Karpas-422 (cell line): ENCODE data around the gene CHN2. TPM values are rescaled to one million over a fixed set of nuclear protein-coding genes. Genes with fewer than 3 reads are reported as not detected.

Experiments used
- DNase-seq: peaks from one replicate; pipeline ENCODE4 v3.0.0-alpha.2; 2015
- H2AFZ ChIP-seq: fragments of 200-600 bp; sonication (generic); 2 replicates; pipeline ENCODE4 v1.6.1; 2014; ENCODE audit warnings: antibody characterized with exemption, low read length, mixed read lengths
- H3K27ac ChIP-seq: fragments of 200-600 bp; sonication (generic); 2 replicates; pipeline ENCODE4 v1.5.1; 2014; ENCODE audit warnings: mild to moderate bottlenecking, low read length, moderate library complexity
- H3K27me3 ChIP-seq: fragments of 200-600 bp; sonication (generic); 2 replicates; pipeline ENCODE4 v1.6.1; 2014; ENCODE audit warnings: low read length, mixed read lengths
- H3K36me3 ChIP-seq: fragments of 200-600 bp; sonication (generic); 2 replicates; pipeline ENCODE4 v1.6.1; 2014; ENCODE audit warnings: low read length, mixed read lengths; ENCODE audit not compliant: insufficient read depth
- H3K4me1 ChIP-seq: fragments of 200-600 bp; sonication (generic); 2 replicates; pipeline ENCODE4 v1.6.1; 2014; ENCODE audit warnings: mild to moderate bottlenecking, low read length, mixed read lengths
- H3K4me2 ChIP-seq: fragments of 200-600 bp; sonication (generic); 2 replicates; pipeline ENCODE4 v1.6.1; 2014; ENCODE audit warnings: low read length, low read depth, mild to moderate bottlenecking; ENCODE audit not compliant: poor library complexity, severe bottlenecking
- H3K4me3 ChIP-seq: fragments of 200-600 bp; sonication (generic); 2 replicates; pipeline ENCODE4 v1.5.1; 2014; ENCODE audit warnings: mild to moderate bottlenecking, antibody characterized with exemption, low read length, mixed read lengths
- H3K79me2 ChIP-seq: fragments of 200-600 bp; sonication (generic); 2 replicates; pipeline ENCODE4 v1.6.1; 2014; ENCODE audit warnings: mild to moderate bottlenecking, low read length, mixed read lengths
- H3K9ac ChIP-seq: fragments of 200-600 bp; sonication (generic); 2 replicates; pipeline ENCODE4 v1.6.0; 2014; ENCODE audit warnings: low read length
- H3K9me2 ChIP-seq: fragments of 200-600 bp; sonication (generic), shearing (Covaris generic); replicated peaks from 2 replicates; pipeline ENCODE4 v1.6.0; 2014; ENCODE audit warnings: mild to moderate bottlenecking, low read length, moderate library complexity; ENCODE audit not compliant: insufficient read depth
- H3K9me3 ChIP-seq: fragments of 300-700, 200-600 bp; sonication (generic); 2 replicates; pipeline ENCODE4 v1.6.1; 2014; ENCODE audit warnings: low read length, mixed read lengths
- H4K20me1 ChIP-seq: fragments of 200-600 bp; sonication (generic); 2 replicates; pipeline ENCODE4 v1.6.1; 2014; ENCODE audit warnings: mild to moderate bottlenecking, antibody characterized with exemption, low read length, low read depth; ENCODE audit not compliant: insufficient read depth
- total RNA-seq: library from RNA; depleted of rRNA; stranded (reverse); fragments of >200 nt; shearing (Covaris generic); gene quantifications from 2 replicates; pipeline ENCODE4 v1.2.3, GENCODE V29; 2014; ENCODE audit warnings: low replicate concordance

The CHN2 gene
- total RNA-seq, 1 experiment from 2014 or later, result 9.1 TPM

- Histone ChIP-seq H3K36me3 (no peaks in the 10 kb centered on the region), H2AFZ (no peak overlapping the region), H3K9me2 (no peaks in the 10 kb centered on the region), H3K27me3 (peaks cover 3% of the 10 kb centered on the region; the same call in 1 of the 2 replicates), H3K79me2 (no peaks in the 10 kb centered on the region), H3K9me3 (no peaks in the 10 kb centered on the region), H3K9ac (no peak overlapping the region), H3K4me3 (no peak overlapping the region), H3K27ac (no peak overlapping the region), H3K4me2 (no peak overlapping the region), H3K4me1 (no peaks in the 10 kb centered on the region), H4K20me1 (no peaks in the 10 kb centered on the region)
- DNase-seq, result no peak
These were observed 291.0 kb downstream of the CHN2 start for GRCh38 chr7:29485339-29486190.

GRCh38 chr7:29486191-29486700 lies 291.7 kb downstream of the CHN2 start:
- Histone ChIP-seq H3K4me3 (no peak overlapping the region), H3K79me2 (no peaks in the 10 kb centered on the region), H4K20me1 (no peaks in the 10 kb centered on the region), H3K9me3 (no peaks in the 10 kb centered on the region), H3K9me2 (no peaks in the 10 kb centered on the region), H3K36me3 (no peaks in the 10 kb centered on the region), H3K27ac (no peak overlapping the region), H3K27me3 (peaks cover 3% of the 10 kb centered on the region; the same call in 1 of the 2 replicates), H3K9ac (no peak overlapping the region), H3K4me2 (no peak overlapping the region), H3K4me1 (no peaks in the 10 kb centered on the region), H2AFZ (no peak overlapping the region)
- DNase-seq, result no peak

- no peak for DNase-seq
- H3K27me3 ChIP-seq, result no peaks in the 10 kb centered on the region
- H2AFZ ChIP-seq, result no peak overlapping the region
- H3K9ac ChIP-seq, result no peak overlapping the region
- no peak overlapping the region for H3K4me2 ChIP-seq
- H3K9me3 ChIP-seq, result no peaks in the 10 kb centered on the region
- H3K9me2 ChIP-seq, result no peaks in the 10 kb centered on the region
- no peaks in the 10 kb centered on the region for H3K79me2 ChIP-seq
- H4K20me1 ChIP-seq, result no peaks in the 10 kb centered on the region
- no peaks in the 10 kb centered on the region for H3K4me1 ChIP-seq
- no peak overlapping the region for H3K4me3 ChIP-seq
- H3K36me3 ChIP-seq, result no peaks in the 10 kb centered on the region
- H3K27ac ChIP-seq, result no peak overlapping the region
These were observed 292.8 kb downstream of the CHN2 start for GRCh38 chr7:29487424-29487823.

- no peaks in the 10 kb centered on the region for H3K27me3 ChIP-seq
- H3K9me3 ChIP-seq, result no peaks in the 10 kb centered on the region
- no peak overlapping the region for H3K4me2 ChIP-seq
- H4K20me1 ChIP-seq, result no peaks in the 10 kb centered on the region
- H3K9ac ChIP-seq, result no peak overlapping the region
- H3K27ac ChIP-seq, result no peak overlapping the region
- H2AFZ ChIP-seq, result no peak overlapping the region
- H3K9me2 ChIP-seq, result no peaks in the 10 kb centered on the region
- H3K79me2 ChIP-seq, result no peaks in the 10 kb centered on the region
- H3K36me3 ChIP-seq, result no peaks in the 10 kb centered on the region
- H3K4me3 ChIP-seq, result no peak overlapping the region
- H3K4me1 ChIP-seq, result no peaks in the 10 kb centered on the region
- no peak for DNase-seq
These were observed 293.8 kb downstream of the CHN2 start for GRCh38 chr7:29488203-29488970.

GRCh38 chr7:29488977-29489376 lies 294.4 kb downstream of the CHN2 start:
- H3K4me2 ChIP-seq, result no peak overlapping the region
- H3K4me3 ChIP-seq, result no peak overlapping the region
- H3K27ac ChIP-seq, result no peak overlapping the region
- H3K9ac ChIP-seq, result no peak overlapping the region
- H3K79me2 ChIP-seq, result no peaks in the 10 kb centered on the region
- H4K20me1 ChIP-seq, result no peaks in the 10 kb centered on the region
- no peak overlapping the region for H2AFZ ChIP-seq
- H3K27me3 ChIP-seq, result no peaks in the 10 kb centered on the region
- no peaks in the 10 kb centered on the region for H3K36me3 ChIP-seq
- no peak for DNase-seq
- no peaks in the 10 kb centered on the region for H3K9me3 ChIP-seq
- no peaks in the 10 kb centered on the region for H3K4me1 ChIP-seq
- H3K9me2 ChIP-seq, result no peaks in the 10 kb centered on the region

DNA sequence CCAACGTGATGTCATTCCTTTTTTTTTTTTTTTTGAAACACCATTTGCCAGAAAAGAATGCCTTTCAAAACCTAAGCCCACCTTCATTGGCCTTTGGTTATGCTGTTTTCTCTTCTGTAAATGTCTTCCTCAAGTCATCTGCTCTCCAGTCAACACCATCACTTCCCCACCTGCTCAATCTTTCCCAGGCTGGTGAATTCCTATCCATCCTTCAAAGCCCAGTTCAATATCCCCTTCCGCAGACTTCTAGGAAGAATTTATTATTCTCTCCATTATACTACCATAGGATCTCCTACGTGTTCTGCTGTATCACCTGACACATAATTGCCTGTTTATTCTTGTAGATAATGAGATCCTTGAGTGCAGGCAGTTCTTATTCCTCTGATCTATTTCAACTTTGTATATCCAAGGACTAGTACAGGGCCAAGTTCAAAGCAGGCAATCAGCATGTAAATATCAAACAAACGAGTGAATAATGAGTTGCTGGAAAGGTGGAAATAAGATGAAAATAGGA lies 295.6 kb downstream of the CHN2 start:
- H4K20me1 ChIP-seq, result no peaks in the 10 kb centered on the region
- DNase-seq, result no peak
- no peak overlapping the region for H3K9ac ChIP-seq
- no peak overlapping the region for H3K4me2 ChIP-seq
- no peaks in the 10 kb centered on the region for H3K36me3 ChIP-seq
- no peak overlapping the region for H3K27ac ChIP-seq
- H3K4me3 ChIP-seq, result no peak overlapping the region
- H3K79me2 ChIP-seq, result no peaks in the 10 kb centered on the region
- H3K9me2 ChIP-seq, result no peaks in the 10 kb centered on the region
- no peak overlapping the region for H2AFZ ChIP-seq
- no peaks in the 10 kb centered on the region for H3K4me1 ChIP-seq
- H3K27me3 ChIP-seq, result no peaks in the 10 kb centered on the region
- H3K9me3 ChIP-seq, result no peaks in the 10 kb centered on the region

- H3K9me3 ChIP-seq, result no peaks in the 10 kb centered on the region
- DNase-seq, result no peak
- H3K27ac ChIP-seq, result no peak overlapping the region
- H3K27me3 ChIP-seq, result no peaks in the 10 kb centered on the region
- no peaks in the 10 kb centered on the region for H3K4me1 ChIP-seq
- H3K36me3 ChIP-seq, result no peaks in the 10 kb centered on the region
- no peak overlapping the region for H2AFZ ChIP-seq
- no peak overlapping the region for H3K9ac ChIP-seq
- H3K9me2 ChIP-seq, result no peaks in the 10 kb centered on the region
- no peak overlapping the region for H3K4me3 ChIP-seq
- H3K79me2 ChIP-seq, result no peaks in the 10 kb centered on the region
- no peak overlapping the region for H3K4me2 ChIP-seq
- H4K20me1 ChIP-seq, result no peaks in the 10 kb centered on the region
These were observed 299.8 kb downstream of the CHN2 start for GRCh38 chr7:29494350-29494749.

GRCh38 chr7:29495653-29496052 lies 301.1 kb downstream of the CHN2 start:
- Histone ChIP-seq H3K4me2 (no peak overlapping the region), H2AFZ (no peak overlapping the region), H4K20me1 (no peaks in the 10 kb centered on the region), H3K9me2 (no peaks in the 10 kb centered on the region), H3K27ac (no peak overlapping the region), H3K4me1 (no peaks in the 10 kb centered on the region), H3K4me3 (no peak overlapping the region), H3K9me3 (no peaks in the 10 kb centered on the region), H3K9ac (no peak overlapping the region), H3K79me2 (no peaks in the 10 kb centered on the region), H3K27me3 (no peaks in the 10 kb centered on the region), H3K36me3 (no peaks in the 10 kb centered on the region)
- no peak for DNase-seq
